Breast epithelium (tissue), 3 donors: Measurements from ENCODE around the gene ACACA.

ENCODE experiments used
- CTCF ChIP-seq, 3 donors: fragments of 450-650 bp; IDR thresholded peaks; one replicate each; pipeline ENCODE4 v1.5.1; 2016 to 2017; ENCODE audit warnings: antibody characterized with exemption in 3 of 3, mild to moderate bottlenecking in 3 of 3, moderate library complexity in 3 of 3
- POLR2AphosphoS5 ChIP-seq, 3 donors: sonication (generic); formaldehyde crosslinking; IDR thresholded peaks; one replicate each; pipeline ENCODE4 v1.6.1; 2017; ENCODE audit warnings: antibody characterized with exemption in 3 of 3

- TF ChIP-seq CTCF (IDR thresholded peaks at IDR 0.05) (no peak), POLR2AphosphoS5 (IDR thresholded peaks at IDR 0.05) (no peak)
Measured at GRCh38 chr17:37060094-37060493, 346.5 kb downstream of the ACACA start.
